Endothelial cell of umbilical vein (primary cell): Measurements from ENCODE around the gene SORCS2. TPM values are rescaled to one million over a fixed set of nuclear protein-coding genes. Genes with fewer than 3 reads are reported as not detected.

Source experiments
- BruUV-seq: library from RNA; stranded (reverse); fragments of 400-500 nt; replicated peaks from 2 replicates; lab custom pipeline; 2021; lab: Mats Ljungman, UMichigan
- CTCF ChIA-PET: fragments of 300-600, 350-600 bp; sonication (Branson Sonifier 250); formaldehyde crosslinking; loops from one replicate; lab custom pipeline; 2021; ENCODE audit warnings: antibody characterized with exemption, inconsistent platforms; lab: Charles Lee
- POLR2A ChIA-PET: fragments of 300-600, 350-600 bp; sonication (Branson Sonifier 250); formaldehyde crosslinking; loops from one replicate; lab custom pipeline; 2021; ENCODE audit warnings: antibody characterized with exemption, inconsistent platforms; lab: Charles Lee
- DNase-seq: peaks from one replicate; pipeline ENCODE4 v3.0.0-alpha.2; 2011; ENCODE audit warnings: low read depth, low spot score
- FAIRE-seq: peaks from 2 replicates; lab custom pipeline; 2011; peaks lifted over from hg19 to GRCh38; lab: Jason Lieb, UNC
- H2AFZ ChIP-seq: 2 replicates; pipeline ENCODE4 v1.6.0; 2012; ENCODE audit warnings: low read depth, low read length, control low read depth, inconsistent platforms
- H3K27ac ChIP-seq: 2 replicates; pipeline ENCODE4 v1.5.1; 2011; ENCODE audit warnings: low read depth, mild to moderate bottlenecking, control low read depth, low read length, moderate library complexity; ENCODE audit not compliant: insufficient read depth
- H3K27me3 ChIP-seq, 2 experiments: 2 replicates each; pipeline versions ENCODE4 v1.6.0 to v1.6.1; 2011; ENCODE audit warnings: low read length in 2 of 2, mixed read lengths in 1 of 2; ENCODE audit not compliant: control insufficient read depth in 2 of 2, insufficient read depth in 2 of 2
- H3K36me3 ChIP-seq, 2 experiments: 2 replicates in 1 of 2; 3 replicates in 1 of 2; pipeline ENCODE4 v1.5.1; 2011; ENCODE audit warnings: low read length in 2 of 2, mild to moderate bottlenecking in 1 of 2, moderate library complexity in 1 of 2; ENCODE audit not compliant: control insufficient read depth in 2 of 2, insufficient read depth in 2 of 2; ENCODE audit errors: extremely low read depth in 1 of 2
- H3K4me1 ChIP-seq: 3 replicates; pipeline ENCODE4 v1.5.1; 2011; ENCODE audit warnings: mild to moderate bottlenecking, low read length; ENCODE audit not compliant: control insufficient read depth, insufficient read depth; ENCODE audit errors: extremely low read depth
- H3K4me2 ChIP-seq: 2 replicates; pipeline ENCODE4 v1.6.1; 2011; ENCODE audit warnings: low read length, control low read depth, mixed read lengths; ENCODE audit not compliant: insufficient read depth
- H3K4me3 ChIP-seq, 3 experiments: fragments of 200-600 bp in 1 of 3; sonication (generic), shearing (Covaris generic) in 1 of 3; replicated peaks in 1 of 3; 2 replicates each; pipeline ENCODE4 v1.5.1; 2011 to 2016; ENCODE audit warnings: control low read depth in 3 of 3, low read length in 3 of 3, mild to moderate bottlenecking in 2 of 3, inconsistent platforms in 1 of 3, low read depth in 1 of 3, moderate library complexity in 1 of 3; ENCODE audit not compliant: insufficient read depth in 1 of 3
- H3K79me2 ChIP-seq: 2 replicates; pipeline ENCODE4 v1.6.0; 2012; ENCODE audit warnings: low read length, inconsistent platforms; ENCODE audit not compliant: control insufficient read depth, insufficient read depth
- H3K9ac ChIP-seq: replicated peaks from 2 replicates; pipeline ENCODE3; 2011; ENCODE audit warnings: low read length, control low read depth; ENCODE audit not compliant: insufficient read depth; ENCODE audit errors: extremely low read depth
- H3K9me1 ChIP-seq: replicated peaks from 3 replicates; pipeline ENCODE4 v1.6.0; 2011; ENCODE audit warnings: mild to moderate bottlenecking, low read length; ENCODE audit not compliant: control insufficient read depth, insufficient read depth; ENCODE audit errors: extremely low read depth
- H3K9me3 ChIP-seq: replicated peaks from 2 replicates; pipeline ENCODE4 v1.5.1; 2012; ENCODE audit warnings: low read length, inconsistent platforms; ENCODE audit not compliant: control insufficient read depth, insufficient read depth
- H4K20me1 ChIP-seq: replicated peaks from 2 replicates; pipeline ENCODE3; 2011; ENCODE audit warnings: mild to moderate bottlenecking, low read length; ENCODE audit not compliant: control insufficient read depth, insufficient read depth; ENCODE audit errors: extremely low read depth
- CTCF ChIP-seq, 2 donors: IDR thresholded peaks; 1 replicate in 1 of 2; 2 replicates in 1 of 2; pipeline ENCODE4 v1.5.1; 2011; ENCODE audit warnings: low read length in 2 of 2, mild to moderate bottlenecking in 2 of 2, moderate library complexity in 2 of 2, control low read depth in 1 of 2, inconsistent platforms in 1 of 2, low read depth in 1 of 2; ENCODE audit not compliant: insufficient read depth in 1 of 2; ENCODE audit errors: extremely low read depth in 1 of 2
- EZH2 ChIP-seq: IDR thresholded peaks from 2 replicates; pipeline ENCODE4 v1.6.1; 2012; ENCODE audit warnings: borderline replicate concordance, low read depth, mild to moderate bottlenecking, moderate library complexity, low read length, inconsistent platforms; ENCODE audit not compliant: severe bottlenecking
- FOS ChIP-seq: IDR thresholded peaks from 2 replicates; pipeline ENCODE4 v1.6.1; 2011; ENCODE audit warnings: mild to moderate bottlenecking, low read length, moderate library complexity, borderline replicate concordance; ENCODE audit not compliant: insufficient read depth
- JUN ChIP-seq: IDR thresholded peaks from 2 replicates; pipeline ENCODE4 v1.6.1; 2011; ENCODE audit warnings: borderline replicate concordance, low read depth; ENCODE audit not compliant: insufficient read length, insufficient read depth
- MAX ChIP-seq: IDR thresholded peaks from 2 replicates; pipeline ENCODE4 v1.6.1; 2011; ENCODE audit not compliant: insufficient read depth, insufficient read length
- POLR2AphosphoS5 ChIP-seq: IDR thresholded peaks from 2 replicates; pipeline ENCODE4 v1.6.1; 2012; ENCODE audit warnings: low read depth, mild to moderate bottlenecking, control low read depth, low read length, moderate library complexity; ENCODE audit not compliant: insufficient read depth
- dilution Hi-C: fragments of 300-500 bp; cut with MboI; formaldehyde crosslinking; loops from one replicate; pipeline ENCODE4 v1.15.0; 2019; ENCODE audit warnings: low sequenced_read_pairs; ENCODE audit not compliant: extremely low pct_ligation_motif_present
- intact Hi-C: fragments of 100-400 bp; cut with micrococcal nuclease; formaldehyde crosslinking; loops from one replicate; pipeline ENCODE4 v1.10.0; 2022
- polyA plus RNA-seq, 4 experiments: library from polyadenylated mRNA; depleted of rRNA in 3 of 4; stranded (reverse) in 3 of 4; unstranded in 1 of 4; fragments of >200 nt; gene quantifications; 2 replicates each; pipeline versions ENCODE4 v1.2.1 to v1.2.3, GENCODE V29; 2011 to 2012; ENCODE audit warnings: missing spikeins in 1 of 4
- total RNA-seq: library from RNA; stranded (reverse); gene quantifications from 2 replicates; pipeline ENCODE4 v1.2.3, GENCODE V29; 2021

SORCS2 gene
- total and polyA plus RNA-seq, 2 donors (not counting 3 experiments of a cell fraction or from before 2014, with no cell fraction given) = not detected

- H3K79me2 ChIP-seq = no peaks in the 10 kb centered on the region
- DNase-seq (no peak), FAIRE-seq (no peak)
- peaks cover 0 to 5% of the 10 kb centered on the region in 2 experiments for H3K27me3 ChIP-seq
- no peaks in the 10 kb centered on the region for H3K9me1 ChIP-seq
- H3K4me3 ChIP-seq = no peak overlapping the region
- H3K36me3 ChIP-seq = no peaks in the 10 kb centered on the region
- no peaks in the 10 kb centered on the region for H3K4me1 ChIP-seq
- no peak overlapping the region for H3K9ac ChIP-seq
- no peak overlapping the region for H2AFZ ChIP-seq
- H3K9me3 ChIP-seq = no peaks in the 10 kb centered on the region
- H4K20me1 ChIP-seq = no peaks in the 10 kb centered on the region
- BruUV-seq = no TSS peak
- POLR2A ChIA-PET = no interaction called here
- dilution Hi-C loops = no loop called here
- intact Hi-C loops = no loop called here
- CTCF ChIA-PET = interaction anchor here (0.8 kb wide), 1 partner anchor 84 kb away, joined by 3 read pairs; no protein-coding TSS in a partner anchor
- TF ChIP-seq CTCF (IDR thresholded peaks at IDR 0.05; ENCODE audit: extremely low read depth in 1 of 2, insufficient read depth in 1 of 2, low read depth in 1 of 2, low read length in 2 of 2) = no peak
- no peak for TF ChIP-seq POLR2AphosphoS5
- TF ChIP-seq EZH2 = no peak
- no peak for TF ChIP-seq JUN
- TF ChIP-seq MAX = no peak
- TF ChIP-seq FOS = no peak
- no peak overlapping the region for H3K27ac ChIP-seq
- no peak overlapping the region for H3K4me2 ChIP-seq
Observed at GRCh38 chr4:7278071-7278765, 85.9 kb downstream of the SORCS2 start.
